AML-193 (cell line): ENCODE measurements around the gene RAB17.

Source experiments
- DNase-seq, 2 experiments: peaks; one replicate each; lab custom pipeline; 2025; lab: John Stamatoyannopoulos, UW

RAB17 gene

GRCh38 chr2:237536617-237537016, 53.9 kb downstream of the RAB17 start:
- DNase-seq = no peak

DNA sequence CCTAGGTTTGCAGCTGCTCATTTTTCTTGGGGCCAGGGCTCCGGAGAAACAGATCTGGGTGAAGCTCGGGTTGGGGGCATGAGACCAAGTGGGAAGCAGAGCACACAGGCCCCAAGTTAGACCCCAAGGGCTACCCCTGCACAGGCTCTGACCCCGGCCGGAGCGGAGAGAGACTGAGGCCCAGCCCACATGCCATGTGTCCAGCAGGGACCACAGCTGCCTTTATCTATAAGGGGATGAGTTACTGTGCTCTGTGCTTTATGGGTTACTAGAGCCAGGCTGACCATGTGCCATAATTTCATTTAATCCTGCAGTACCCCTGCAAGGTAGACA, 54.5 kb downstream of the RAB17 start:
- no peak for DNase-seq

DNA sequence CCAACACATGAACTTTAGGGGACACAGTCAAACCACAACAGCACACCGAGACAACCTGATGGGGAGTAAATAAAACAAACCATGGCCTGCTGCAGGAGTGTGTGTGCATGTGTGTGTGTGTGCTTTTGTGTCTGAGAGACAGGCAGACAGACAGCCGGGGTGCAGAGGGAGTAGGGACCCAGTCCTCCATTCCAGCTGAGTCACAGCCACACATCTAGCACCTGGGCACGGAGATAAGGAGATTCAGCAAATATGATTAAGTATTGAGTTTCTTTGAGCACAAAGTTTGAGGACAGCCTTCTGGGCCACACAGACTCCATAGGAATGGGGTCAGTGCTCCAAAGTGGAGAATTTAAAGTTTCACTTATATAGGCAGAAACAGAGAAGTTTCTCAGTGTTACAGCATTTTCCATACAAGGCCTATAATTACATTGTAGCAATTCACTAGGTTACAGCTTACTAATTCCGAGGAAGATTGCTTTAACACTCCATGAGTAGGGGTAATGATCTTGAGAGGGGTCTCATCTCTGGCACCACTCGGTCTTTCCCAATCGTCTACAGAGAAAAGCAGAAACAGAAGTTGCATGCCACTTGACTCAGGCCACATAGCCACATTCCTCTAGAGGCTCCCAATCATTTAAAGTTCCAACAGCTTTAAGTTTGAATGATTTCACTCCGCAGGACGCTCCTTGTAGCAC, 55.0 kb downstream of the RAB17 start:
- no peak for DNase-seq

DNA sequence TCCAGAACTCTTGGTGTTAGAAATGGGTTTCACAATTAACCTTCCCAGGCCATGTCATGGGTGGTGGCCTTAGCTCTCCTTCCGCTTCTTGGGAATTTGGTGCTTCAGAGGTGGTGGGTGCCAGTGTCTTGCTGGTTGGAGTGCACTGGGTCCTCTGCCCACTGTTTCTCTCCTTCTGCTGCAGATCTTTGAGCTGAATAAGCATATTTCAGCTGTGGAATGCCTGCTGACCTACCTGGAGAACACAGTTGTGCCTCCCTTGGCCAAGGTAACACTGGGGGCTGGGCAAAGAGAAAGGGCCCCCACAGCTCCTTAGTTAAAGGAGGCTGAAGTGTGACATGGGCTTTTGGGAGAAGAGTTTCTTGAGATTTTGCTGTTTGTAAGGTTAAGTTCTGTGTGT, 56.2 kb downstream of the RAB17 start:
- no peak for DNase-seq

- no peak for DNase-seq
Measured at GRCh38 chr2:237533668-237534161, 56.8 kb downstream of the RAB17 start.

DNA sequence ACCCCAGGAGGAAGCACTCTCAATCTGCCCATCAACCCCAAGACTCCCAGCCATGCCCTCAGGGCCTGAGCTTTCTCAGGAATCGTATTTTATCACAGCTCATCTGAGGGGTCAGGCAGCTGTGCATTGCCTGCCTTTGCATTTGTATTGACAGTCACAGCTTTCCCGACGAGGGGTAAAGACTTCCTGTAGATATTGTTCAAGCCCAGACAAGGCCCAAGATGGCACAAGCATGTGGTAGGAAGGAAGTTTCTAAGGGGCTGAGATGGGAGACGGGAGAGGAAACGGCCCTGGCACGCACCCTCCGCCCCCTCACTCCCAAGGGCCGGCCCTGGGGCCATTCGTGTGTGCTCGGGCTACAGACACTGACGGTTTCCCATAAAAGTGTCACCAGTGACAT, 58.4 kb downstream of the RAB17 start:
- DNase-seq = no peak

- DNase-seq = no peak
Measured at GRCh38 chr2:237530472-237531433, 59.8 kb downstream of the RAB17 start.

DNA sequence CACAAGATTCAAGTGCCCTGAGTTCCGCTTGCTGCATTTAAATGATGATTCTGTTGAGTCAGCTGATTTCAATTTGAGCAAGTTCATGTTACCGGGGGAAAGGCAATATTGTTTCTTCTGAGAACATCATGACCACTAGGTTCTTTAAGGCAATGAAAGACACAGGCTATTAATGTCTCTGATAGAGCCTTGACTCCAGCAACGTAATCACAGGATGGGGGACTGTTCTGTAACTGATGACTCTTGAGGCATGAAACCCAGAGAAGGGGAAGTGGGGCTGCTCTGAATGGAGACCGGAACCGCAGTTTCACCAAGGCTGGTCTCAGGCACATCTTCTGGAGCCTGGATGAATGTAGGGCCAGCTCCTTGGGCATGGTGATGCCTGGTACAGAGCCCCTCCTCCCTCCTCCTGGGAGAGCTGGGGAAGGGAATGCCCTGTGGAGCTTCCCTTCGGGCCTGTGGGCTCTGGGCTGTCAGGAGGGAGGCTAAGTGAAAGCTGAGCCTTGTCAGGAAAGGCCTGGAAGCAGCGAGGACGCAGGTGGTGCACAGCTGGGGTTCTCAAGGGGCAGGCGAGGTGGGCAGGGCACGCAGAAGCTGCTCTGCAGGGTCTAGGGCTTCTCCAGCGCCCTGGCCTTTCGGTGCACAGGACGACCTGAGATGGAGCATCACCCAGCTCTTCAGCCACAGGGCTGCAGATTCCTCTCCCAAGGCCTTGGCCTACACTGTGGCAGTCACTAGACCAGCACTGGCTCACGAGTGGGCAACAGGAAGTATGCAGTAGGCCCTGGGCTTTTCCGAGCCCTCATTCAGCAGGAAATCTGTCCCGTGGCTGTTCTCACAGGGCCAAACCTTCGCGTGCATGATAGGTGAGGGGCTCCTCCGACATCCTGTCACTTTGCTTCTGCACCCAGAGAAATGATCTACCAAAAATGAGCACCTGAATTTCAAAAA, 60.8 kb downstream of the RAB17 start:
- DNase-seq = no peak

DNA sequence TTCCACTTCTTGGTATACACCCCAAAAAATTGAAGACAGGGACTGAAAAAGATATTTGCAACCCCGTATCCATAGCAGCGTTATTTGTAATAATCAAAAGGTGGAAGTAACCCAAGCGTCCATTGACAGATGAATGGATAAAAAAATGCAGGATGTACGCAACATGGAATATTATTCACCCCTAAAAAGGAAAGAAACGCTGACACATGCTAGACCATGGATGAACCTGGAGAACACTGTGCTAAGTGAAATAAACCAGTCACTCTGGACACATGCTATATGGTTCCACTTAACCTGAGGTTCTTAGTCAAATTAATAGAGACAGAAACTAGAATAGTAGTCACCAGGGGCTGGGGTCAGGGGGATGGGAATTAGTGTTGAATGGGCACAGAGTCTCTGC, 62.8 kb downstream of the RAB17 start:
- DNase-seq = no peak

DNA sequence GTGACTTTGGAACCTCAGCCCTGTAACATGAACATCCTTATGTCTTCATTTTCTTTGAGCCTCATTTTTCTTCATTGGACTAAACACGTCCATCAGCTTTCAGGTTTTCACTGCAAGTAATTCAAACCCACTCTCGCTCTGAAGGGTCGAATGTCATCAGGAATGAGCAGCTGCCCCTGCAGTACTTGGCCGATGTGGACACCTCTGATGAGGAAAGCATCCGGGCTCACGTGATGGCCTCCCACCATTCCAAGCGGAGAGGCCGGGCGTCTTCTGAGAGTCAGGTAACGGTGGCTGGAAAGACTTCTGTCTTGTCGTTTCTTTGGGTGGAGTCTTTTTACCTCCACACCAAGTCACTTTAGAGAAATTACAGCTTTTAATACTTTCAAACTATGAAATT, 63.3 kb downstream of the RAB17 start:
- DNase-seq = no peak

DNA sequence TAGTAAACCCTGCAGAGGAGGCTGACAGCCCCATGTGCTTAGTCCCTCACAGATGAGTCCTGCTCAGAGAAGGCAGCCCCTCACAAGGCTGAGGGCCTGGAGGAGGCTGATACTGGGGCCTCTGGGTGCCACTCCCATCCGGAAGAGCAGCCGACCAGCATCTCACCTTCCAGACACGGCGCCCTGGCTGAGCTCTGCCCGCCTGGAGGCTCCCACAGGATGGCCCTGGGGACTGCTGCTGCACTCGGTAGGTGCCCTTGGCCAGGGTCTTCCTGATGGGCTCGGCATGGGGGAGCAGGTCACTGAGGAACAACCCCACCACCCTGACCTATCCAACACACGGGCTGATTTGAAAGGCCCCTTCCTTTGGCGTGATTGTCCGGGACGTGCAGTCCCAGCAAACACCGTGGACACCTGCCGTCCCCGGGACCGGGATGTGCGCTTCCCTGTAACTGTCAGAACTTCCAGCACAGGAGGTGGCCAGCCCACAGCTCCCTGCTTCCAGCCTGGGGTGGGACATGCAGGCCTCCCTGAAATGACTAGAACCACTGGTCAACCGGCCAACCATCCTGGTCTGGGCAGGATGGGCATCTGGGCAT, 64.9 kb downstream of the RAB17 start:
- no peak for DNase-seq

GRCh38 chr2:237524631-237525030, 65.9 kb downstream of the RAB17 start:
- no peak for DNase-seq
